Osteoblast (primary cell): ENCODE data around the gene CHST11. TPM values are rescaled to one million over a fixed set of nuclear protein-coding genes. Genes with fewer than 3 reads are reported as not detected.
A peak's percentile ranks its signal among the peaks of the same experiment; 100 is the strongest.

Experiments
- DNase-seq: peaks from one replicate; pipeline ENCODE4 v3.0.0; 2011; ENCODE audit warnings: low spot score, mixed read lengths; ENCODE audit not compliant: insufficient read length; ENCODE audit errors: missing footprints
- H2AFZ ChIP-seq: 2 replicates; pipeline ENCODE4 v1.6.0; 2011; ENCODE audit warnings: mild to moderate bottlenecking, low read length
- H3K27ac ChIP-seq: 2 replicates; pipeline ENCODE4 v1.5.1; 2011; ENCODE audit warnings: mild to moderate bottlenecking, low read depth, low read length, moderate library complexity
- H3K27me3 ChIP-seq: 2 replicates; pipeline ENCODE4 v1.6.0; 2012; ENCODE audit warnings: mild to moderate bottlenecking, control low read depth, inconsistent platforms, low read length, moderate library complexity; ENCODE audit not compliant: insufficient read depth
- H3K36me3 ChIP-seq: 2 replicates; pipeline ENCODE4 v1.5.1; 2011; ENCODE audit warnings: mild to moderate bottlenecking, low read length, control low read depth, moderate library complexity; ENCODE audit not compliant: insufficient read depth
- H3K4me1 ChIP-seq: 2 replicates; pipeline ENCODE4 v1.5.1; 2011; ENCODE audit warnings: mild to moderate bottlenecking, low read length, control low read depth, moderate library complexity; ENCODE audit not compliant: insufficient read depth
- H3K4me2 ChIP-seq: 2 replicates; pipeline ENCODE4 v1.6.0; 2011; ENCODE audit warnings: mild to moderate bottlenecking, low read length; ENCODE audit not compliant: insufficient read depth
- H3K4me3 ChIP-seq: fragments of 200-600 bp; sonication (generic); 3 replicates; pipeline ENCODE4 v1.5.1; 2012; ENCODE audit warnings: mild to moderate bottlenecking, low read length, inconsistent platforms; ENCODE audit not compliant: insufficient read depth
- H3K79me2 ChIP-seq: 2 replicates; pipeline ENCODE4 v1.6.0; 2012; ENCODE audit warnings: mild to moderate bottlenecking, low read length, control low read depth, inconsistent platforms; ENCODE audit not compliant: insufficient read depth
- H3K9me3 ChIP-seq: 2 replicates; pipeline ENCODE4 v1.5.1; 2011; ENCODE audit warnings: low read depth, low read length, control low read depth
- H4K20me1 ChIP-seq: 2 replicates; pipeline ENCODE4 v1.6.0; 2012; ENCODE audit warnings: mild to moderate bottlenecking, low read length, control low read depth; ENCODE audit not compliant: insufficient read depth
- total RNA-seq: library from RNA; depleted of rRNA; stranded (reverse); fragments of >200 nt; gene quantifications from 2 replicates; pipeline ENCODE4 v1.2.3, GENCODE V29; 2012
- TF ChIP-seq, protein P1 (sequence below): IDR thresholded peaks from 2 replicates; pipeline ENCODE4 v1.5.1; 2011; ENCODE audit warnings: mild to moderate bottlenecking, low read depth, low read length, moderate library complexity; ENCODE audit errors: extremely low read depth

The CHST11 gene
- total RNA-seq, 1 donor, result 24.6 TPM

DNA sequence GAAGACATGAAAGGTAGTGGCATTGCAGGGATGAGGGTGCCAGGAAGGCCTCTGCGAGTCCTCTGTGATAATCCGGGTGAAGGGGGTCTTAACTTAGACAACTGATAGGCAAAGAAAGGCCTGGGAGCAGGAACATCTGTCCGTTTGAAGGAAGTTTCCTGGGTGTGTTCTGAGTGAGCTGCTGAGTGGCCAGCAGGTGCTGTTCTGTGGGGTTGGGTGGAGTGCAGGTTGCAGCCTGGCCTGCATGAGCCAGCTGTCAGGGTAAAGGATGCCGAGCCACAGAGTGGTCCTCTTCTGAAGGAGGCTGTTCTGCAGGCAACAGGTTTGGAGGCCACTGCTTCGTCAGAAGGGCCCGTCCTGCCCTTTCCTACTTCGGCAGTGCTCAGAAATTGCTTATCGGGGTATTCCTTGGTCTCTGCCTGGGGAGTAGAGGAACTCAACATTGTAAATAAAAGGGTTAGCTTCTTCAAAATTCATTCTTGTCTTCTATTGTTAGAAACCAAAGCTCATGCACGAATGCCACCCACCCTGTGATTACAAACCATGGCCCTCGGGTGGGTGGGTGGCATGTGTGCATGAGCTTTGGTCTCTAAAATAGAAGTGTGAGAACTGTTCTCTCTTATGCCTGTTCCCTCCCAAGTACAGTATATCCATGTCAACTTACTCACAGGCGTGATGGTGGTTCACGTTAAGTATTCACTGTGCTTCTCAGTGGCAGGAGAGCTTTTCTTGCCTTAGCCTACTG is 118.9 kb downstream of the CHST11 start:
- H3K4me3 ChIP-seq, result no peak overlapping the region
- H2AFZ ChIP-seq, result no peak overlapping the region
- peaks cover 34% of the 10 kb centered on the region for H3K79me2 ChIP-seq
- H3K27me3 ChIP-seq, result no peaks in the 10 kb centered on the region
- H4K20me1 ChIP-seq, result peaks cover 4% of the 10 kb centered on the region
- no peak overlapping the region for H3K4me2 ChIP-seq
- TF ChIP-seq, protein P1, sequence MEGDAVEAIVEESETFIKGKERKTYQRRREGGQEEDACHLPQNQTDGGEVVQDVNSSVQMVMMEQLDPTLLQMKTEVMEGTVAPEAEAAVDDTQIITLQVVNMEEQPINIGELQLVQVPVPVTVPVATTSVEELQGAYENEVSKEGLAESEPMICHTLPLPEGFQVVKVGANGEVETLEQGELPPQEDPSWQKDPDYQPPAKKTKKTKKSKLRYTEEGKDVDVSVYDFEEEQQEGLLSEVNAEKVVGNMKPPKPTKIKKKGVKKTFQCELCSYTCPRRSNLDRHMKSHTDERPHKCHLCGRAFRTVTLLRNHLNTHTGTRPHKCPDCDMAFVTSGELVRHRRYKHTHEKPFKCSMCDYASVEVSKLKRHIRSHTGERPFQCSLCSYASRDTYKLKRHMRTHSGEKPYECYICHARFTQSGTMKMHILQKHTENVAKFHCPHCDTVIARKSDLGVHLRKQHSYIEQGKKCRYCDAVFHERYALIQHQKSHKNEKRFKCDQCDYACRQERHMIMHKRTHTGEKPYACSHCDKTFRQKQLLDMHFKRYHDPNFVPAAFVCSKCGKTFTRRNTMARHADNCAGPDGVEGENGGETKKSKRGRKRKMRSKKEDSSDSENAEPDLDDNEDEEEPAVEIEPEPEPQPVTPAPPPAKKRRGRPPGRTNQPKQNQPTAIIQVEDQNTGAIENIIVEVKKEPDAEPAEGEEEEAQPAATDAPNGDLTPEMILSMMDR, result no peak
- no peak overlapping the region for H3K27ac ChIP-seq
- no peak for DNase-seq
- no peaks in the 10 kb centered on the region for H3K9me3 ChIP-seq
- peaks cover 48% of the 10 kb centered on the region for H3K4me1 ChIP-seq
- no peaks in the 10 kb centered on the region for H3K36me3 ChIP-seq

DNA sequence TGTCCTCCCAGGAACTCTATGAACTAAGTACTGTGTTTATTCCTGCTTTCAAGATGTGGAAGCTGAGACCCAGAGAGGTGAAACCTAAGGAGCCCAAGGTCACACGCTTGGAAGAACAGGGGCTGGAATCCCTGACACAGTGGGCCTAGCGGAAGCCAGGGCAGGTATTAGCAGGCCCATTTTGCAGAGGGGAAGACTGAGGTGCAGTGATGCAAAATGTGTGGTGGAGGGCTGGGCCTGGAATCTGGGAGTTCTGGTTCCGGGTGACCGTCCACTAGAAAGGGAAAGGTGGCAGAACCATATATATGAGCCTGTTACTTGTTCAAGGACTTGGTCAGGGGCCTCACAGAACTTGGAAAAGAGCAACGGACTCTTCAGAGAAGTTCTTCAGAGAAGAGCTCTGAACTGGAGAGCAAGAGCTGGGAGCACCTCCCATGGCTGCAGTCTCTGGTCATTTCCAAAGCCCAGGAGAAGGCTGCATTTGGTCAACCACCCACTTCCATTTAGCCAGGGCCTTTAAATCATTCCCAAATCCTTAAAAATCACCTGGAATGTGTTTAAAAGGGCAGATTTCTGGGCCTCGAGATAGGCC is 119.5 kb downstream of the CHST11 start:
- H4K20me1 ChIP-seq, result peaks cover 4% of the 10 kb centered on the region
- H3K79me2 ChIP-seq, result peaks cover 39% of the 10 kb centered on the region
- peaks cover 48% of the 10 kb centered on the region for H3K4me1 ChIP-seq
- H3K4me2 ChIP-seq, result no peak overlapping the region
- DNase-seq, result no peak
- no peak overlapping the region for H2AFZ ChIP-seq
- no peaks in the 10 kb centered on the region for H3K27me3 ChIP-seq
- no peaks in the 10 kb centered on the region for H3K9me3 ChIP-seq
- TF ChIP-seq, protein P1, result no peak
- peak overlapping the region; percentile 90 for H3K27ac ChIP-seq
- H3K36me3 ChIP-seq, result no peaks in the 10 kb centered on the region
- H3K4me3 ChIP-seq, result no peak overlapping the region

- peak overlapping the region; percentile 72 for H3K4me2 ChIP-seq
- peak overlapping the region; percentile 90 for H3K27ac ChIP-seq
- H3K4me1 ChIP-seq, result peaks cover 48% of the 10 kb centered on the region
- no peaks in the 10 kb centered on the region for H3K27me3 ChIP-seq
- peaks cover 4% of the 10 kb centered on the region for H4K20me1 ChIP-seq
- DNase-seq, result no peak
- peak overlapping the region; percentile 36 for H3K4me3 ChIP-seq
- H2AFZ ChIP-seq, result no peak overlapping the region
- H3K79me2 ChIP-seq, result peaks cover 46% of the 10 kb centered on the region
- no peaks in the 10 kb centered on the region for H3K36me3 ChIP-seq
- TF ChIP-seq, protein P1, result no peak
- H3K9me3 ChIP-seq, result no peaks in the 10 kb centered on the region
Observed at GRCh38 chr12:104576980-104577580, 120.3 kb downstream of the CHST11 start.

DNA sequence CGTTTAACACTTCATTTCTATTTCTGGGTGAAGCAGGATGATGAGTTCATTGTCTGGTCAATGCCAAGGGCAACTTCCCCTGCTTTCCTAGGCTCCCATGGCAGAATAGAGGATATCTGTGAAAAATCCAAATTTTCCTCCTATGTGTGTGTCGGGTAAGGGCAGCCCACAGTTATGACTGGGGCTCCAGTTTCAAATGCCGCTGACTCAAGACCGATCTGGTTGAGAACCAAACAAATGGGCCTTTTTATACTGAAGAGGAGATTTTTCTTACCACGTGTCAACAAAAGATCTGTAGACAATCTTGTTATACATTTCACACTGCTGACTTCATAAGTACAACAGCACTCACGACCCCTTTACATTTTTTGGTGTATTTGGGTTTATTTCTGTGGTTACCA is 120.8 kb downstream of the CHST11 start:
- peaks cover 4% of the 10 kb centered on the region for H4K20me1 ChIP-seq
- no peaks in the 10 kb centered on the region for H3K27me3 ChIP-seq
- no peaks in the 10 kb centered on the region for H3K9me3 ChIP-seq
- H3K79me2 ChIP-seq, result peaks cover 51% of the 10 kb centered on the region
- TF ChIP-seq, protein P1, result no peak
- peak overlapping the region; percentile 72 for H3K4me2 ChIP-seq
- no peaks in the 10 kb centered on the region for H3K36me3 ChIP-seq
- no peak for DNase-seq
- peak overlapping the region; percentile 90 for H3K27ac ChIP-seq
- no peak overlapping the region for H2AFZ ChIP-seq
- peaks cover 48% of the 10 kb centered on the region for H3K4me1 ChIP-seq
- peak overlapping the region; percentile 36 for H3K4me3 ChIP-seq
